ENCODE measurements around the gene DBN1. TPM values are rescaled to one million over a fixed set of nuclear protein-coding genes. Genes with fewer than 3 reads are reported as not detected.

The DBN1 gene
- total RNA-seq, 1 experiment from 2014 or later = 127 TPM

DNA sequence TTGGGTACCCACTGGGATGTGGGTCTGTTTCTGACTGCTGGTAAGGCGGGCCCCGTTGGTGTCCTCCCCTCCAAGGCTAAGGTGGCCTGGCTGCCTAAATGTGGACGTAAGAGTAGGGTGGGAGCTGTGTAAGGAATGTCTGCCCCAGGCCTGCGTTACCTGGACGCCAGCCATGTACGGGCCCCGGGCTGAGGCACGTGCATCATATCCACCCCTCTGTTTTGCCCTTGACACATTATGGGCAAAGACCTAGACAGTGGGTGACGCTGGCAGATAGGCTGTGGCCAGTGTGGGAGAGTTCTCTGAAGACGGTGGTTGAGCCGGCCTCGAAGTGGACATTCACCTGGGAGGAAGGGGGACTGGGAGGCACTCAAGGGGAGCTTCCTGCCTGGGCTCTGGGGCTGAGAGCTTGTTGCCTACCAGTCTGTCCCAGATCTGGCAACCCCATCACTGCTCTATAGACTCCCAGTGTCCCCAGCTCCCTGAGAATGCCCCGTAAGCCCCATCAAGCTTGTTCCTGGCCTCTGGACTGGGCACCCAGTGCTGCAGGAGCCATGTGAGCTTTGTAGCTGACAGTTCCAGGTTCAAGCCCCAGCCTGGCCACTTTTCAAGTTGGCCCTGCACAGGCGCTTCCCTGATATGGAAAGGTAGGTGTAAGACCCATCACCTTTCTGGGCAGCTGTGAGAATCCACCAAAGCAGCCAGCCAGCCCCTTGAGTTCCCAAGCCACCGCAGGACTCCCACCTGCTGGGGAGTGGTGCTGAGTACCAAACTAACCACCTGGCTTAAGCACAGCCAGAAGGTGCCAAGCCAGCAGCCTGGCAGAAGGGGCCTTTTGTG is 30.1 kb downstream of the DBN1 start:
- H3F3A ChIP-seq (ENCODE audit: low read length, unreplicated experiment) = peaks cover 8% of the 10 kb centered on the region
- BruUV-seq (replicated peaks) = no TSS peak
- intact Hi-C loops (cut with micrococcal nuclease) = no loop called here
- TF ChIP-seq, protein P1, sequence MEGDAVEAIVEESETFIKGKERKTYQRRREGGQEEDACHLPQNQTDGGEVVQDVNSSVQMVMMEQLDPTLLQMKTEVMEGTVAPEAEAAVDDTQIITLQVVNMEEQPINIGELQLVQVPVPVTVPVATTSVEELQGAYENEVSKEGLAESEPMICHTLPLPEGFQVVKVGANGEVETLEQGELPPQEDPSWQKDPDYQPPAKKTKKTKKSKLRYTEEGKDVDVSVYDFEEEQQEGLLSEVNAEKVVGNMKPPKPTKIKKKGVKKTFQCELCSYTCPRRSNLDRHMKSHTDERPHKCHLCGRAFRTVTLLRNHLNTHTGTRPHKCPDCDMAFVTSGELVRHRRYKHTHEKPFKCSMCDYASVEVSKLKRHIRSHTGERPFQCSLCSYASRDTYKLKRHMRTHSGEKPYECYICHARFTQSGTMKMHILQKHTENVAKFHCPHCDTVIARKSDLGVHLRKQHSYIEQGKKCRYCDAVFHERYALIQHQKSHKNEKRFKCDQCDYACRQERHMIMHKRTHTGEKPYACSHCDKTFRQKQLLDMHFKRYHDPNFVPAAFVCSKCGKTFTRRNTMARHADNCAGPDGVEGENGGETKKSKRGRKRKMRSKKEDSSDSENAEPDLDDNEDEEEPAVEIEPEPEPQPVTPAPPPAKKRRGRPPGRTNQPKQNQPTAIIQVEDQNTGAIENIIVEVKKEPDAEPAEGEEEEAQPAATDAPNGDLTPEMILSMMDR (conservative IDR thresholded peaks at IDR 0.05; ENCODE audit: low read depth, low read length) = no peak
- TF ChIP-seq EZH2 (IDR thresholded peaks at IDR 0.05; ENCODE audit: low read length, unreplicated experiment) = no peak
- no peak for TF ChIP-seq EZH2phosphoT487 (IDR thresholded peaks at IDR 0.05; ENCODE audit: borderline replicate concordance, low read length)
- peaks cover 31% of the 10 kb centered on the region for H3K79me2 ChIP-seq (ENCODE audit: low read length)
- CTCF ChIA-PET = interaction anchor here (2.2 kb wide), 1 partner anchor 12 kb away, joined by 5 read pairs; no protein-coding TSS in a partner anchor
- H3K9me2 ChIP-seq (replicated peaks; ENCODE audit: low read length) = no peaks in the 10 kb centered on the region
- no peaks in the 10 kb centered on the region for H4K20me1 ChIP-seq (ENCODE audit: low read length)
- no peaks in the 10 kb centered on the region for H3K9me3 ChIP-seq (ENCODE audit: low read length)
- H3K9ac ChIP-seq (ENCODE audit: low read length) = no peak overlapping the region
- no peak overlapping the region for H3K4me3 ChIP-seq (ENCODE audit: low read length)
- H3K36me3 ChIP-seq (ENCODE audit: low read depth, low read length) = peaks cover 16% of the 10 kb centered on the region
- H3K27ac ChIP-seq (ENCODE audit: low read length) = no peak overlapping the region
- H3K4me2 ChIP-seq (ENCODE audit: low read length) = no peak overlapping the region
- ATAC-seq (no peak), DNase-seq (no peak)
- H3K27me3 ChIP-seq (ENCODE audit: low read length) = no peaks in the 10 kb centered on the region
- POLR2A ChIA-PET (ENCODE audit: unreplicated experiment) = interaction anchor here (1.3 kb wide), 1 partner anchor 17 kb away, joined by 3 read pairs; the partner anchor contains the start of gene GRK6
- H3K4me1 ChIP-seq (ENCODE audit: insufficient read depth, low read length) = peaks cover 15% of the 10 kb centered on the region
- H2AFZ ChIP-seq (ENCODE audit: low read length) = no peak overlapping the region

- TF ChIP-seq EZH2phosphoT487 (IDR thresholded peaks at IDR 0.05; ENCODE audit: borderline replicate concordance, low read length) = no peak
- no peak for TF ChIP-seq EZH2 (IDR thresholded peaks at IDR 0.05; ENCODE audit: low read length, unreplicated experiment)
- TF ChIP-seq, protein P1 (conservative IDR thresholded peaks at IDR 0.05; ENCODE audit: low read depth, low read length) = no peak
- ChIA-PET POLR2A (ENCODE audit: unreplicated experiment) (interaction anchor here (0.6 kb wide), 1 partner anchor 16 kb away, joined by 12 read pairs; the partner anchor contains the start of gene GRK6), CTCF (no interaction called here)
- H3K9me3 ChIP-seq (ENCODE audit: low read length) = no peaks in the 10 kb centered on the region
- H3K4me1 ChIP-seq (ENCODE audit: insufficient read depth, low read length) = peaks cover 8% of the 10 kb centered on the region
- no peaks in the 10 kb centered on the region for H4K20me1 ChIP-seq (ENCODE audit: low read length)
- intact Hi-C loops (cut with micrococcal nuclease) = no loop called here
- H3K9ac ChIP-seq (ENCODE audit: low read length) = no peak overlapping the region
- no peak overlapping the region for H3K4me2 ChIP-seq (ENCODE audit: low read length)
- ATAC-seq (no peak), DNase-seq (no peak)
- peaks cover 4% of the 10 kb centered on the region for H3F3A ChIP-seq (ENCODE audit: low read length, unreplicated experiment)
- no peak overlapping the region for H2AFZ ChIP-seq (ENCODE audit: low read length)
- no peak overlapping the region for H3K27ac ChIP-seq (ENCODE audit: low read length)
- H3K79me2 ChIP-seq (ENCODE audit: low read length) = peaks cover 28% of the 10 kb centered on the region
- no peaks in the 10 kb centered on the region for H3K27me3 ChIP-seq (ENCODE audit: low read length)
- no peak overlapping the region for H3K4me3 ChIP-seq (ENCODE audit: low read length)
- BruUV-seq (replicated peaks) = no TSS peak
- H3K9me2 ChIP-seq (replicated peaks; ENCODE audit: low read length) = no peaks in the 10 kb centered on the region
- peaks cover 18% of the 10 kb centered on the region for H3K36me3 ChIP-seq (ENCODE audit: low read depth, low read length)
Observed at GRCh38 chr5:177442066-177442826, 31.2 kb downstream of the DBN1 start.

Data from PC-3 (cell line).